WTC11 (cell line): ENCODE data around the gene CYP27B1.

Experiments used
- CREB1 ChIP-seq: sonication (generic); formaldehyde crosslinking; IDR thresholded peaks from 2 replicates; pipeline ENCODE4 v1.8.0; 2023; ENCODE audit warnings: mild to moderate bottlenecking, missing genetic modification reagents
- OVOL2 ChIP-seq: fragments of 250-450 bp; sonication (Bioruptor Pico); IDR thresholded peaks from 2 replicates; pipeline ENCODE4 v1.9.0; 2021; ENCODE audit warnings: mild to moderate bottlenecking, borderline replicate concordance
- SMAD3 ChIP-seq: sonication (generic); formaldehyde crosslinking; IDR thresholded peaks from 2 replicates; pipeline ENCODE4 v1.8.0; 2022; ENCODE audit warnings: missing genetic modification reagents, mild to moderate bottlenecking, borderline replicate concordance
- TCF7 ChIP-seq: sonication (generic); formaldehyde crosslinking; IDR thresholded peaks from 2 replicates; pipeline ENCODE4 v1.8.0; 2022; ENCODE audit warnings: mild to moderate bottlenecking, low read depth, missing genetic modification reagents, moderate library complexity
- ZBTB21 ChIP-seq: sonication (generic); formaldehyde crosslinking; IDR thresholded peaks from 2 replicates; pipeline ENCODE4 v1.8.1; 2023; ENCODE audit warnings: mild to moderate bottlenecking, missing genetic modification reagents, borderline replicate concordance
- ZNF416 ChIP-seq: fragments of 250-450 bp; sonication (Bioruptor Pico); IDR thresholded peaks from 2 replicates; pipeline ENCODE4 v1.9.0; 2021; ENCODE audit warnings: mild to moderate bottlenecking, inconsistent platforms
- TF ChIP-seq, protein P1 (sequence below): sonication (generic); formaldehyde crosslinking; conservative IDR thresholded peaks from 2 replicates; pipeline ENCODE4 v1.8.1; 2023; ENCODE audit warnings: mild to moderate bottlenecking, low read depth, missing genetic modification reagents, moderate library complexity
- TF ChIP-seq, protein P2 (sequence below): fragments of 200-600 bp; IDR thresholded peaks from 2 replicates; pipeline ENCODE4 v1.8.0; 2022; ENCODE audit warnings: antibody characterized with exemption
- TF ChIP-seq, protein P3 (sequence below): sonication (generic); formaldehyde crosslinking; conservative IDR thresholded peaks from 2 replicates; pipeline ENCODE4 v1.8.1; 2022; ENCODE audit warnings: mild to moderate bottlenecking, missing genetic modification reagents
- TF ChIP-seq, protein P4 (sequence below): sonication (generic); formaldehyde crosslinking; IDR thresholded peaks from 2 replicates; pipeline ENCODE4 v1.8.1; 2023; ENCODE audit warnings: mild to moderate bottlenecking, missing genetic modification reagents

DNA sequence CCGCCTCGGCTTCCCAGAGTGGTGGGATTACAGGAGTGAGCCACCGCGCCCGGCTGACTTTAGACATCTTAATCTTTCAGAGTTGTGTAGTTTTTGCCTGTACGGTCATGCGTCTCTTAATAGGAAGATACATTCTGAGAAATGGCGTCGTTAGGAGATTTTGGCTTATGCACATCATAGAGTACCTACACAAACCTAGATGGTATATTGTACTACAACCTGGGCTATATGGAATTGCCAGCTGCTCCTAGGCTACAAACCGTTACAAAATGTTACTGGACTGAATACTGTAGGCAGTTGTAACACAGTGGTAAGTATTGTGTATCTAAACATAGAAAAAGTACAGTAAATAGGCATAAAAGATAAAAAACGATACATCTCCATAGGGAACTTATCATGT, 17.0 kb upstream of the CYP27B1 start:
- TF ChIP-seq ZBTB21 (CRISPR knock-in tag) (no peak), CREB1 (CRISPR knock-in tag) (no peak), SMAD3 (CRISPR knock-in tag) (no peak), TCF7 (CRISPR knock-in tag) (no peak), ZNF416 (no peak), OVOL2 (CRISPR knock-in tag) (no peak)
- TF ChIP-seq, protein P1, sequence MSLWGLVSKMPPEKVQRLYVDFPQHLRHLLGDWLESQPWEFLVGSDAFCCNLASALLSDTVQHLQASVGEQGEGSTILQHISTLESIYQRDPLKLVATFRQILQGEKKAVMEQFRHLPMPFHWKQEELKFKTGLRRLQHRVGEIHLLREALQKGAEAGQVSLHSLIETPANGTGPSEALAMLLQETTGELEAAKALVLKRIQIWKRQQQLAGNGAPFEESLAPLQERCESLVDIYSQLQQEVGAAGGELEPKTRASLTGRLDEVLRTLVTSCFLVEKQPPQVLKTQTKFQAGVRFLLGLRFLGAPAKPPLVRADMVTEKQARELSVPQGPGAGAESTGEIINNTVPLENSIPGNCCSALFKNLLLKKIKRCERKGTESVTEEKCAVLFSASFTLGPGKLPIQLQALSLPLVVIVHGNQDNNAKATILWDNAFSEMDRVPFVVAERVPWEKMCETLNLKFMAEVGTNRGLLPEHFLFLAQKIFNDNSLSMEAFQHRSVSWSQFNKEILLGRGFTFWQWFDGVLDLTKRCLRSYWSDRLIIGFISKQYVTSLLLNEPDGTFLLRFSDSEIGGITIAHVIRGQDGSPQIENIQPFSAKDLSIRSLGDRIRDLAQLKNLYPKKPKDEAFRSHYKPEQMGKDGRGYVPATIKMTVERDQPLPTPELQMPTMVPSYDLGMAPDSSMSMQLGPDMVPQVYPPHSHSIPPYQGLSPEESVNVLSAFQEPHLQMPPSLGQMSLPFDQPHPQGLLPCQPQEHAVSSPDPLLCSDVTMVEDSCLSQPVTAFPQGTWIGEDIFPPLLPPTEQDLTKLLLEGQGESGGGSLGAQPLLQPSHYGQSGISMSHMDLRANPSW (CRISPR knock-in tag) = no peak
- TF ChIP-seq, protein P2, sequence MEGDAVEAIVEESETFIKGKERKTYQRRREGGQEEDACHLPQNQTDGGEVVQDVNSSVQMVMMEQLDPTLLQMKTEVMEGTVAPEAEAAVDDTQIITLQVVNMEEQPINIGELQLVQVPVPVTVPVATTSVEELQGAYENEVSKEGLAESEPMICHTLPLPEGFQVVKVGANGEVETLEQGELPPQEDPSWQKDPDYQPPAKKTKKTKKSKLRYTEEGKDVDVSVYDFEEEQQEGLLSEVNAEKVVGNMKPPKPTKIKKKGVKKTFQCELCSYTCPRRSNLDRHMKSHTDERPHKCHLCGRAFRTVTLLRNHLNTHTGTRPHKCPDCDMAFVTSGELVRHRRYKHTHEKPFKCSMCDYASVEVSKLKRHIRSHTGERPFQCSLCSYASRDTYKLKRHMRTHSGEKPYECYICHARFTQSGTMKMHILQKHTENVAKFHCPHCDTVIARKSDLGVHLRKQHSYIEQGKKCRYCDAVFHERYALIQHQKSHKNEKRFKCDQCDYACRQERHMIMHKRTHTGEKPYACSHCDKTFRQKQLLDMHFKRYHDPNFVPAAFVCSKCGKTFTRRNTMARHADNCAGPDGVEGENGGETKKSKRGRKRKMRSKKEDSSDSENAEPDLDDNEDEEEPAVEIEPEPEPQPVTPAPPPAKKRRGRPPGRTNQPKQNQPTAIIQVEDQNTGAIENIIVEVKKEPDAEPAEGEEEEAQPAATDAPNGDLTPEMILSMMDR = no peak
- TF ChIP-seq, protein P3, sequence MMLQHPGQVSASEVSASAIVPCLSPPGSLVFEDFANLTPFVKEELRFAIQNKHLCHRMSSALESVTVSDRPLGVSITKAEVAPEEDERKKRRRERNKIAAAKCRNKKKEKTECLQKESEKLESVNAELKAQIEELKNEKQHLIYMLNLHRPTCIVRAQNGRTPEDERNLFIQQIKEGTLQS (CRISPR knock-in tag) = no peak
- TF ChIP-seq, protein P4, sequence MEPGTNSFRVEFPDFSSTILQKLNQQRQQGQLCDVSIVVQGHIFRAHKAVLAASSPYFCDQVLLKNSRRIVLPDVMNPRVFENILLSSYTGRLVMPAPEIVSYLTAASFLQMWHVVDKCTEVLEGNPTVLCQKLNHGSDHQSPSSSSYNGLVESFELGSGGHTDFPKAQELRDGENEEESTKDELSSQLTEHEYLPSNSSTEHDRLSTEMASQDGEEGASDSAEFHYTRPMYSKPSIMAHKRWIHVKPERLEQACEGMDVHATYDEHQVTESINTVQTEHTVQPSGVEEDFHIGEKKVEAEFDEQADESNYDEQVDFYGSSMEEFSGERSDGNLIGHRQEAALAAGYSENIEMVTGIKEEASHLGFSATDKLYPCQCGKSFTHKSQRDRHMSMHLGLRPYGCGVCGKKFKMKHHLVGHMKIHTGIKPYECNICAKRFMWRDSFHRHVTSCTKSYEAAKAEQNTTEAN (CRISPR knock-in tag) = no peak
